Ishikawa (cell line): Measurements from ENCODE around the gene DNAH8.

Source experiments
- CEBPB ChIP-seq: IDR thresholded peaks from 2 replicates; pipeline ENCODE4 v1.6.1; 2012
- CREB1 ChIP-seq: IDR thresholded peaks from 2 replicates; pipeline ENCODE4 v1.6.1; 2012; ENCODE audit warnings: low read depth
- EGR1 ChIP-seq: IDR thresholded peaks from 2 replicates; pipeline ENCODE4 v1.6.1; 2012
- EP300 ChIP-seq: IDR thresholded peaks from 2 replicates; pipeline ENCODE4 v1.6.1; 2012; ENCODE audit warnings: borderline replicate concordance
- FOXM1 ChIP-seq: IDR thresholded peaks from 2 replicates; pipeline ENCODE4 v1.6.1; 2012; ENCODE audit warnings: low read depth, borderline replicate concordance
- MAX ChIP-seq: IDR thresholded peaks from 2 replicates; pipeline ENCODE4 v1.6.1; 2012
- NFIC ChIP-seq: IDR thresholded peaks from 2 replicates; pipeline ENCODE4 v1.6.1; 2012
- RAD21 ChIP-seq: IDR thresholded peaks from 2 replicates; pipeline ENCODE4 v1.6.1; 2012; ENCODE audit warnings: low read depth
- TAF1 ChIP-seq: IDR thresholded peaks from 2 replicates; pipeline ENCODE4 v1.6.1; 2012; ENCODE audit warnings: low read depth, mild to moderate bottlenecking
- TCF12 ChIP-seq: IDR thresholded peaks from 2 replicates; pipeline ENCODE4 v1.6.1; 2012; ENCODE audit warnings: low read depth
- TEAD4 ChIP-seq: IDR thresholded peaks from 2 replicates; pipeline ENCODE4 v1.6.1; 2012
- YY1 ChIP-seq: IDR thresholded peaks from 2 replicates; pipeline ENCODE4 v1.6.1; 2012; ENCODE audit warnings: low read depth
- ZBTB7A ChIP-seq: IDR thresholded peaks from 2 replicates; pipeline ENCODE4 v1.6.1; 2012; ENCODE audit warnings: low read depth
- TF ChIP-seq, protein P1 (sequence below): IDR thresholded peaks from 2 replicates; pipeline ENCODE4 v1.6.1; 2012; ENCODE audit warnings: low read depth, mild to moderate bottlenecking
- TF ChIP-seq, protein P2 (sequence below): IDR thresholded peaks from 2 replicates; pipeline ENCODE4 v1.6.1; 2012

DNAH8 gene

DNA sequence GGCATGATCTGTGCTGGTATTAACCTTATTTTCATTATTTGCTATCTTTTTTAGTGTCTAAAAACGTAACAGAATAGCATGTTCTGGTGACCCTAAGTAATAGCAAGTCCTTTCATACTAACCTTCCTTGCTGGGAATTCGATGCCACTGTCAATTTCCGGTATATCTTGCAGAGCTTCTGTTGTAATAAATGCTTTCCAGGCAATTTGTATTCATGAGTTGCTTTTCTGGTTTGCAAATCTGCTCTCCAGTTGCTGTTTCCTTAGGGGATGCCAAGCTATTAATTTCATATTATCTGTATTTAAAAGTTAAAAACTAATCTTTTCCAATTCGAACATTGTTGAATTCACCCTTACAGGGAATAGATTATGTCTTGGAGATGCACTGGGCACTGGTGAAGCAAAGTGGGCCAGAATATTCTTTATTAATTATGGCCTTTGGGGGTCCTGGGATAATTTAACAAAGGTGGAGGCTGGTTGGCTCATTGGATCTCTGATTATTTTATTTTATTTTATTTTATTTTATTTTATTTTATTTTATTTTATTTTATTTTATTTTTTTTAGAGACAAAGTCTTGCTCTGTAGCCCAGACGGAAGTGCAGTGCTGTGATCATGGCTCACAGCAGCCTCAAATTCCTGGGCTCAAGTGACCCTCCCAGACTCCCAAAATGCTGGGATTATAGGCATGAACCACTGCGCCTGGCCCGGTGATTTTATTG is 209.8 kb downstream of the DNAH8 start:
- TF ChIP-seq NFIC (no peak), MAX (no peak), TAF1 (no peak), FOXM1 (no peak), EP300 (no peak), TCF12 (no peak), ZBTB7A (no peak), CREB1 (no peak), EGR1 (no peak), CEBPB (no peak), YY1 (no peak), RAD21 (no peak), TEAD4 (no peak)
- TF ChIP-seq, protein P1, sequence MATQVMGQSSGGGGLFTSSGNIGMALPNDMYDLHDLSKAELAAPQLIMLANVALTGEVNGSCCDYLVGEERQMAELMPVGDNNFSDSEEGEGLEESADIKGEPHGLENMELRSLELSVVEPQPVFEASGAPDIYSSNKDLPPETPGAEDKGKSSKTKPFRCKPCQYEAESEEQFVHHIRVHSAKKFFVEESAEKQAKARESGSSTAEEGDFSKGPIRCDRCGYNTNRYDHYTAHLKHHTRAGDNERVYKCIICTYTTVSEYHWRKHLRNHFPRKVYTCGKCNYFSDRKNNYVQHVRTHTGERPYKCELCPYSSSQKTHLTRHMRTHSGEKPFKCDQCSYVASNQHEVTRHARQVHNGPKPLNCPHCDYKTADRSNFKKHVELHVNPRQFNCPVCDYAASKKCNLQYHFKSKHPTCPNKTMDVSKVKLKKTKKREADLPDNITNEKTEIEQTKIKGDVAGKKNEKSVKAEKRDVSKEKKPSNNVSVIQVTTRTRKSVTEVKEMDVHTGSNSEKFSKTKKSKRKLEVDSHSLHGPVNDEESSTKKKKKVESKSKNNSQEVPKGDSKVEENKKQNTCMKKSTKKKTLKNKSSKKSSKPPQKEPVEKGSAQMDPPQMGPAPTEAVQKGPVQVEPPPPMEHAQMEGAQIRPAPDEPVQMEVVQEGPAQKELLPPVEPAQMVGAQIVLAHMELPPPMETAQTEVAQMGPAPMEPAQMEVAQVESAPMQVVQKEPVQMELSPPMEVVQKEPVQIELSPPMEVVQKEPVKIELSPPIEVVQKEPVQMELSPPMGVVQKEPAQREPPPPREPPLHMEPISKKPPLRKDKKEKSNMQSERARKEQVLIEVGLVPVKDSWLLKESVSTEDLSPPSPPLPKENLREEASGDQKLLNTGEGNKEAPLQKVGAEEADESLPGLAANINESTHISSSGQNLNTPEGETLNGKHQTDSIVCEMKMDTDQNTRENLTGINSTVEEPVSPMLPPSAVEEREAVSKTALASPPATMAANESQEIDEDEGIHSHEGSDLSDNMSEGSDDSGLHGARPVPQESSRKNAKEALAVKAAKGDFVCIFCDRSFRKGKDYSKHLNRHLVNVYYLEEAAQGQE: no peak
- TF ChIP-seq, protein P2, sequence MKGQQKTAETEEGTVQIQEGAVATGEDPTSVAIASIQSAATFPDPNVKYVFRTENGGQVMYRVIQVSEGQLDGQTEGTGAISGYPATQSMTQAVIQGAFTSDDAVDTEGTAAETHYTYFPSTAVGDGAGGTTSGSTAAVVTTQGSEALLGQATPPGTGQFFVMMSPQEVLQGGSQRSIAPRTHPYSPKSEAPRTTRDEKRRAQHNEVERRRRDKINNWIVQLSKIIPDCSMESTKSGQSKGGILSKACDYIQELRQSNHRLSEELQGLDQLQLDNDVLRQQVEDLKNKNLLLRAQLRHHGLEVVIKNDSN: no peak

DNA sequence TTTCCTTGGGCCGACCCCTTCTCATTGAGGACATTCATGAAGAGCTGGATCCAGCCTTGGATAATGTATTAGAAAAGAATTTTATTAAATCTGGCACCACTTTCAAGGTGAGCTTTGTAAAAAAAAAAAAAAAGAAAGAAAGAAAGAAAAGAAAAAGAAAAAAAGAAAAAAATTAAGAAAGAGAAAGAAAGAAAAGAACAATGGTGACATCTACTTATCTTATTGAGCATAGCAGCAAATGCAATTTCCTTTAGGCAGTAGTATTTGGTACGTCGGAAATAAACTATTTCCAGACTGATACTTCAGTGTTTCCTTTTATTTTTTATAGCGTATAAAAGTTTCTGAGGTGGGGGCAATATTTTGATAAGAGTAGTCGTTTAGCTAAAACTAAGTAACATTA is 214.4 kb downstream of the DNAH8 start:
- no peak for TF ChIP-seq TEAD4
- no peak for TF ChIP-seq EP300
- TF ChIP-seq, protein P2: no peak
- no peak for TF ChIP-seq EGR1
- TF ChIP-seq CREB1: no peak
- TF ChIP-seq CEBPB: no peak
- no peak for TF ChIP-seq ZBTB7A
- no peak for TF ChIP-seq YY1

DNA sequence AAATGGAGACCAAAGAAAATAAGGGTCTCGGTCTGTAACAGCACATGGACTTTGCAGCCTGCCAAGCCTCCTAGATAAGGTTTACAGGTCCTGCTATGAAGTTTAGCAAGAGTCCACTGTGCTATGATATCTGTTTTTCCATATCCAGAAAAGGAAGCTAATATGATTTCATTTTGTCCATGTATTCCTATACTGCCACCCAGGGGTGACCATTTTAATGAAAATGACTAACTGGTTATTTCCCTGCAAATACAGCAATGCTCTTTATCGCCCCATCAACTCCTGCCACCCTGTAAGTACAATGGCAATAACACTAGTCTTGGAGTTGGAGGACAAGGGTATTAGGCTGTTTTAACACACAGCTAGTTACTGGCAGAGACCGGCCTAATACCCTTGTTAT is 218.3 kb downstream of the DNAH8 start:
- TF ChIP-seq RAD21: peak; percentile 60
- TF ChIP-seq CREB1: no peak
- no peak for TF ChIP-seq NFIC

GRCh38 chr6:38935051-38935450 is 219.9 kb downstream of the DNAH8 start:
- TF ChIP-seq RAD21 (no peak), CEBPB (no peak), CREB1 (no peak), ZBTB7A (no peak), EP300 (no peak), EGR1 (no peak), TEAD4 (no peak), NFIC (no peak), TCF12 (no peak), FOXM1 (no peak)
- TF ChIP-seq, protein P1: no peak
- TF ChIP-seq, protein P2: no peak

DNA sequence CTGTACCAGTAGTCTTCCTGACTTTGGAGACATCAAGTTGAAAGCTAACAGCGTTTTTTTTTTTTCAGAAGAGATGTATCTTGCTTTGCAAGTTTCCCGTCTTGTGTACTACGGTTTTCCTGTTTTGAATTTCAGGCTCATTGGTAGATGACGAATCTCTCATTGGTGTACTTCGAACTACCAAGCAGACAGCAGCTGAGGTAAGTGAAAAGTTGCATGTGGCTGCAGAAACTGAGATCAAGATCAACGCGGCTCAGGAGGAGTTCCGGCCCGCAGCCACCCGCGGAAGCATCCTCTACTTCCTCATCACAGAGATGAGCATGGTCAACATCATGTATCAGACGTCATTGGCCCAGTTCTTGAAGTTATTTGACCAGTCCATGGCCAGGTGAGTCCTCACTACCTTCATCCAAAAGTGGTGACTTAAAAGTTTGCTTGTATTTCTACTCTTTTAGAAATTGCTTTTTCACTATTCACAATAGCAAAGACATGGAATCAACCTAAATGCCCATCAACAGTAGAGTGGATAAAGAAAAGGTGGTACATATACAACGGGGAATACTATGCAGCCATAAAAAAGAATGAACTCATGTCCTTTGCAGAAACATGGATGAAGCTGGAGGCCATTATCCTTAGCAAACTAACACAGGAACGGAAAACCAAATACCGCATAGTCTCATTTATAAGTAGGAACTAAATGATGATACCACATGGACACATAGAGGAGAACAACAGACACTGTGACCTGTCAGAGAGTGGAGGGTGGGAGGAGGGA is 222.9 kb downstream of the DNAH8 start:
- no peak for TF ChIP-seq CREB1
- TF ChIP-seq NFIC: no peak
- TF ChIP-seq TAF1: no peak
- no peak for TF ChIP-seq RAD21
- TF ChIP-seq CEBPB: no peak
- no peak for TF ChIP-seq ZBTB7A
- no peak for TF ChIP-seq EP300
- TF ChIP-seq TCF12: no peak

DNA sequence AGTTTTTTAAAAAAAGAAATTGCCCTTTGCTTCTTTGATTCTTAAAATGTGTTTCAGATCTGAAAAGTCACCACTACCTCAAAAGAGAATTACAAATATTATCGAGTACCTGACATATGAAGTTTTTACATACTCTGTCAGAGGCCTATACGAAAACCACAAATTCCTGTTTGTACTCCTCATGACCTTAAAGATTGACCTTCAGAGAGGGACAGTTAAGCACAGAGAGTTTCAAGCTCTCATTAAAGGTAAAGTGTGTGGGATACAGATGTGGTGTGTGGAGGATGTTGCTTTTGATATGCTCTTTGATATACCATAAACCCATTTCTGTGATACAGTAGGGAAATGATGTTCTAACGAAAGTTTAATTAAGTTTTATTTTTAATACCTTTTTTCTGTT is 223.6 kb downstream of the DNAH8 start:
- TF ChIP-seq, protein P2: no peak
- TF ChIP-seq MAX (no peak), EGR1 (no peak), TEAD4 (no peak), ZBTB7A (no peak), CEBPB (no peak), FOXM1 (no peak), TCF12 (no peak), CREB1 (no peak), TAF1 (no peak), YY1 (no peak), RAD21 (no peak), NFIC (no peak), EP300 (no peak)
- TF ChIP-seq, protein P1: no peak
